Endothelial cell of umbilical vein (primary cell): ENCODE data around the gene IL10RA. TPM values are rescaled to one million over a fixed set of nuclear protein-coding genes. Genes with fewer than 3 reads are reported as not detected.

Source experiments
- BruUV-seq: library from RNA; stranded (reverse); fragments of 400-500 nt; replicated peaks from 2 replicates; lab custom pipeline; 2021; lab: Mats Ljungman, UMichigan
- CTCF ChIA-PET: fragments of 300-600, 350-600 bp; sonication (Branson Sonifier 250); formaldehyde crosslinking; loops from one replicate; lab custom pipeline; 2021; ENCODE audit warnings: antibody characterized with exemption, inconsistent platforms; lab: Charles Lee
- POLR2A ChIA-PET: fragments of 300-600, 350-600 bp; sonication (Branson Sonifier 250); formaldehyde crosslinking; loops from one replicate; lab custom pipeline; 2021; ENCODE audit warnings: antibody characterized with exemption, inconsistent platforms; lab: Charles Lee
- DNase-seq: peaks from one replicate; pipeline ENCODE4 v3.0.0-alpha.2; 2011; ENCODE audit warnings: low read depth, low spot score
- FAIRE-seq: peaks from 2 replicates; lab custom pipeline; 2011; peaks lifted over from hg19 to GRCh38; lab: Jason Lieb, UNC
- H2AFZ ChIP-seq: 2 replicates; pipeline ENCODE4 v1.6.0; 2012; ENCODE audit warnings: low read depth, low read length, control low read depth, inconsistent platforms
- H3K27ac ChIP-seq: 2 replicates; pipeline ENCODE4 v1.5.1; 2011; ENCODE audit warnings: low read depth, mild to moderate bottlenecking, control low read depth, low read length, moderate library complexity; ENCODE audit not compliant: insufficient read depth
- H3K27me3 ChIP-seq, 2 experiments: 2 replicates each; pipeline versions ENCODE4 v1.6.0 to v1.6.1; 2011; ENCODE audit warnings: low read length in 2 of 2, mixed read lengths in 1 of 2; ENCODE audit not compliant: control insufficient read depth in 2 of 2, insufficient read depth in 2 of 2
- H3K36me3 ChIP-seq, 2 experiments: 2 replicates in 1 of 2; 3 replicates in 1 of 2; pipeline ENCODE4 v1.5.1; 2011; ENCODE audit warnings: low read length in 2 of 2, mild to moderate bottlenecking in 1 of 2, moderate library complexity in 1 of 2; ENCODE audit not compliant: control insufficient read depth in 2 of 2, insufficient read depth in 2 of 2; ENCODE audit errors: extremely low read depth in 1 of 2
- H3K4me1 ChIP-seq: 3 replicates; pipeline ENCODE4 v1.5.1; 2011; ENCODE audit warnings: mild to moderate bottlenecking, low read length; ENCODE audit not compliant: control insufficient read depth, insufficient read depth; ENCODE audit errors: extremely low read depth
- H3K4me2 ChIP-seq: 2 replicates; pipeline ENCODE4 v1.6.1; 2011; ENCODE audit warnings: low read length, control low read depth, mixed read lengths; ENCODE audit not compliant: insufficient read depth
- H3K4me3 ChIP-seq, 3 experiments: fragments of 200-600 bp in 1 of 3; sonication (generic), shearing (Covaris generic) in 1 of 3; replicated peaks in 1 of 3; 2 replicates each; pipeline ENCODE4 v1.5.1; 2011 to 2016; ENCODE audit warnings: control low read depth in 3 of 3, low read length in 3 of 3, mild to moderate bottlenecking in 2 of 3, inconsistent platforms in 1 of 3, low read depth in 1 of 3, moderate library complexity in 1 of 3; ENCODE audit not compliant: insufficient read depth in 1 of 3
- H3K79me2 ChIP-seq: 2 replicates; pipeline ENCODE4 v1.6.0; 2012; ENCODE audit warnings: low read length, inconsistent platforms; ENCODE audit not compliant: control insufficient read depth, insufficient read depth
- H3K9ac ChIP-seq: replicated peaks from 2 replicates; pipeline ENCODE3; 2011; ENCODE audit warnings: low read length, control low read depth; ENCODE audit not compliant: insufficient read depth; ENCODE audit errors: extremely low read depth
- H3K9me1 ChIP-seq: replicated peaks from 3 replicates; pipeline ENCODE4 v1.6.0; 2011; ENCODE audit warnings: mild to moderate bottlenecking, low read length; ENCODE audit not compliant: control insufficient read depth, insufficient read depth; ENCODE audit errors: extremely low read depth
- H3K9me3 ChIP-seq: replicated peaks from 2 replicates; pipeline ENCODE4 v1.5.1; 2012; ENCODE audit warnings: low read length, inconsistent platforms; ENCODE audit not compliant: control insufficient read depth, insufficient read depth
- H4K20me1 ChIP-seq: replicated peaks from 2 replicates; pipeline ENCODE3; 2011; ENCODE audit warnings: mild to moderate bottlenecking, low read length; ENCODE audit not compliant: control insufficient read depth, insufficient read depth; ENCODE audit errors: extremely low read depth
- EZH2 ChIP-seq: IDR thresholded peaks from 2 replicates; pipeline ENCODE4 v1.6.1; 2012; ENCODE audit warnings: borderline replicate concordance, low read depth, mild to moderate bottlenecking, moderate library complexity, low read length, inconsistent platforms; ENCODE audit not compliant: severe bottlenecking
- FOS ChIP-seq: IDR thresholded peaks from 2 replicates; pipeline ENCODE4 v1.6.1; 2011; ENCODE audit warnings: mild to moderate bottlenecking, low read length, moderate library complexity, borderline replicate concordance; ENCODE audit not compliant: insufficient read depth
- GATA2 ChIP-seq: IDR thresholded peaks from 2 replicates; pipeline ENCODE4 v1.7.0; 2011; ENCODE audit warnings: low read depth, mild to moderate bottlenecking, moderate library complexity, mixed read lengths, low read length; ENCODE audit not compliant: insufficient read length, insufficient read depth
- JUN ChIP-seq: IDR thresholded peaks from 2 replicates; pipeline ENCODE4 v1.6.1; 2011; ENCODE audit warnings: borderline replicate concordance, low read depth; ENCODE audit not compliant: insufficient read length, insufficient read depth
- MAX ChIP-seq: IDR thresholded peaks from 2 replicates; pipeline ENCODE4 v1.6.1; 2011; ENCODE audit not compliant: insufficient read depth, insufficient read length
- POLR2A ChIP-seq: IDR thresholded peaks from 2 replicates; pipeline ENCODE4 v1.6.1; 2012; ENCODE audit warnings: low read depth, mild to moderate bottlenecking, control low read depth, low read length
- dilution Hi-C: fragments of 300-500 bp; cut with MboI; formaldehyde crosslinking; loops from one replicate; pipeline ENCODE4 v1.15.0; 2019; ENCODE audit warnings: low sequenced_read_pairs; ENCODE audit not compliant: extremely low pct_ligation_motif_present
- intact Hi-C: fragments of 100-400 bp; cut with micrococcal nuclease; formaldehyde crosslinking; loops from one replicate; pipeline ENCODE4 v1.10.0; 2022
- polyA plus RNA-seq, 4 experiments: library from polyadenylated mRNA; depleted of rRNA in 3 of 4; stranded (reverse) in 3 of 4; unstranded in 1 of 4; fragments of >200 nt; gene quantifications; 2 replicates each; pipeline versions ENCODE4 v1.2.1 to v1.2.3, GENCODE V29; 2011 to 2012; ENCODE audit warnings: missing spikeins in 1 of 4
- total RNA-seq: library from RNA; stranded (reverse); gene quantifications from 2 replicates; pipeline ENCODE4 v1.2.3, GENCODE V29; 2021
- TF ChIP-seq, protein P1 (sequence below), 2 donors: IDR thresholded peaks; 1 replicate in 1 of 2; 2 replicates in 1 of 2; pipeline ENCODE4 v1.5.1; 2011; ENCODE audit warnings: low read length in 2 of 2, mild to moderate bottlenecking in 2 of 2, moderate library complexity in 2 of 2, control low read depth in 1 of 2, inconsistent platforms in 1 of 2, low read depth in 1 of 2; ENCODE audit not compliant: insufficient read depth in 1 of 2; ENCODE audit errors: extremely low read depth in 1 of 2

IL10RA gene
- total and polyA plus RNA-seq, 2 donors (not counting 3 experiments of a cell fraction or from before 2014, with no cell fraction given) = 0.04 TPM; not detected in 1

DNA sequence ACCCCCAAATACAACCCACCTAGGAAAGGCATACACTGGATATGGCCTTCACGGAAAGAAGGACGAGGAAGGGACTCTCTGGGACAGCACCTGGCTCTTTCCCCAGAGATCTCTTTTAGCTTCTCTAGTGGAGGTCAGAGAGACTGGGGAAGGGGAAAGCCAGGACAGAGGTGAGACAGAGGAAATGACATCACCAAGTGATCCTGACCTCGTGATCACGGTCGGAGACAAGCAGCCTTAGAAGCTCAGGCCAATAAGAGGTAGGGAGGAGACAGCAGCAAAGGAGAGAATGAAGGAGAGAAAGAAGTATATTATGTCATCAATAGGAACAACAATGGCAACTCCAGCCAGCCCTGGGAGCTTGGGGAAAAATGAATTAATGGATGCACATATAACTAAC, 41.6 kb upstream of the IL10RA start:
- Histone ChIP-seq H3K4me3 (no peak overlapping the region), H3K9ac (no peak overlapping the region), H3K9me1 (no peaks in the 10 kb centered on the region), H3K79me2 (no peaks in the 10 kb centered on the region), H3K36me3 (no peaks in the 10 kb centered on the region), H2AFZ (no peak overlapping the region), H3K4me2 (no peak overlapping the region), H3K4me1 (peaks cover 18% of the 10 kb centered on the region), H3K9me3 (no peaks in the 10 kb centered on the region), H3K27ac (peak overlapping the region; percentile 24), H4K20me1 (no peaks in the 10 kb centered on the region), H3K27me3 (peaks cover 2 to 4% of the 10 kb centered on the region in 2 experiments)
- intact Hi-C loops (loop anchor here (2.0 kb wide), 1 partner anchor 28 kb away; no protein-coding TSS in a partner anchor), dilution Hi-C loops (no loop called here)
- FAIRE-seq (no peak), DNase-seq (no peak)
- TF ChIP-seq FOS (no peak), GATA2 (no peak), POLR2A (no peak), MAX (no peak), EZH2 (no peak), JUN (no peak)
- TF ChIP-seq, protein P1, sequence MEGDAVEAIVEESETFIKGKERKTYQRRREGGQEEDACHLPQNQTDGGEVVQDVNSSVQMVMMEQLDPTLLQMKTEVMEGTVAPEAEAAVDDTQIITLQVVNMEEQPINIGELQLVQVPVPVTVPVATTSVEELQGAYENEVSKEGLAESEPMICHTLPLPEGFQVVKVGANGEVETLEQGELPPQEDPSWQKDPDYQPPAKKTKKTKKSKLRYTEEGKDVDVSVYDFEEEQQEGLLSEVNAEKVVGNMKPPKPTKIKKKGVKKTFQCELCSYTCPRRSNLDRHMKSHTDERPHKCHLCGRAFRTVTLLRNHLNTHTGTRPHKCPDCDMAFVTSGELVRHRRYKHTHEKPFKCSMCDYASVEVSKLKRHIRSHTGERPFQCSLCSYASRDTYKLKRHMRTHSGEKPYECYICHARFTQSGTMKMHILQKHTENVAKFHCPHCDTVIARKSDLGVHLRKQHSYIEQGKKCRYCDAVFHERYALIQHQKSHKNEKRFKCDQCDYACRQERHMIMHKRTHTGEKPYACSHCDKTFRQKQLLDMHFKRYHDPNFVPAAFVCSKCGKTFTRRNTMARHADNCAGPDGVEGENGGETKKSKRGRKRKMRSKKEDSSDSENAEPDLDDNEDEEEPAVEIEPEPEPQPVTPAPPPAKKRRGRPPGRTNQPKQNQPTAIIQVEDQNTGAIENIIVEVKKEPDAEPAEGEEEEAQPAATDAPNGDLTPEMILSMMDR (IDR thresholded peaks at IDR 0.05; ENCODE audit: extremely low read depth in 1 of 2, insufficient read depth in 1 of 2, low read depth in 1 of 2, low read length in 2 of 2) = no peak
- BruUV-seq = no TSS peak
- ChIA-PET CTCF (interaction anchor here (0.9 to 7.9 kb wide), 7 partner anchors 18 to 518 kb away, joined by 3 to 520 read pairs (median 40); partner anchors contain the start of gene FXYD2), POLR2A (no interaction called here)
